Dedifferentiated amniotic fluid mesenchymal stem cell (primary cell): Measurements from ENCODE around the gene SKP1.

Experiments used
- DNase-seq: peaks from one replicate; pipeline ENCODE4 v3.0.0-alpha.2; 2016; ENCODE audit errors: extremely low spot score

Gene SKP1

GRCh38 chr5:134113902-134114875 is 62.6 kb downstream of the SKP1 start, which contains the start of gene TCF7:
TSS of gene TCF7 (plus strand) at chr5:134114681. CDS start at chr5:134114907, 226 bp downstream.
- peak; percentile 21 for DNase-seq

GRCh38 chr5:134113363-134113889 is 63.3 kb downstream of the SKP1 start:
- no peak for DNase-seq

GRCh38 chr5:134112726-134113362 is 63.9 kb downstream of the SKP1 start:
- DNase-seq = no peak

GRCh38 chr5:134111741-134112647 is 64.8 kb downstream of the SKP1 start:
- no peak for DNase-seq

GRCh38 chr5:134110382-134110781 is 66.4 kb downstream of the SKP1 start:
- DNase-seq = no peak

- no peak for DNase-seq
Measured at GRCh38 chr5:134107779-134108178, 69.0 kb downstream of the SKP1 start.

GRCh38 chr5:134106991-134107701 is 69.6 kb downstream of the SKP1 start:
- no peak for DNase-seq

- no peak for DNase-seq
Measured at GRCh38 chr5:134103998-134104654, 72.6 kb downstream of the SKP1 start.

- no peak for DNase-seq
Measured at GRCh38 chr5:134103397-134103796, 73.4 kb downstream of the SKP1 start.

GRCh38 chr5:134101686-134102439 is 74.9 kb downstream of the SKP1 start:
- DNase-seq = no peak

GRCh38 chr5:134100283-134101091 is 76.3 kb downstream of the SKP1 start:
- no peak for DNase-seq

GRCh38 chr5:134099939-134100282 is 76.8 kb downstream of the SKP1 start:
- DNase-seq = no peak

GRCh38 chr5:134099288-134099872 is 77.4 kb downstream of the SKP1 start:
- no peak for DNase-seq
